Thyroid gland (tissue), 4 donors: ENCODE measurements around the gene OLFML2B. TPM values are rescaled to one million over a fixed set of nuclear protein-coding genes. Genes with fewer than 3 reads are reported as not detected.

Experiments used
- DNase-seq, 2 donors: peaks; one replicate each; pipeline ENCODE4 v3.0.0-alpha.2; 2019
- H3K27ac ChIP-seq, 3 donors: fragments of 200-600 bp; sonication (generic); 1 replicate in 2 of 3; 2 replicates in 1 of 3; pipeline ENCODE4 v1.5.1; 2016 to 2019; ENCODE audit warnings: mild to moderate bottlenecking in 1 of 3, moderate library complexity in 1 of 3
- H3K27me3 ChIP-seq: fragments of 200-600 bp; sonication (generic); one replicate; pipeline ENCODE4 v1.5.1; 2019
- H3K36me3 ChIP-seq, 2 donors: fragments of 200-600 bp; sonication (generic); one replicate each; pipeline ENCODE4 v1.5.1; 2016 to 2019
- H3K4me1 ChIP-seq, 2 donors: fragments of 200-600 bp; sonication (generic); one replicate each; pipeline ENCODE4 v1.5.1; 2017 to 2019
- H3K4me3 ChIP-seq, 3 donors: fragments of 200-600 bp; sonication (generic); replicated peaks in 1 of 3; 1 replicate in 2 of 3; 2 replicates in 1 of 3; pipeline ENCODE4 v1.5.1; 2016; ENCODE audit warnings: mild to moderate bottlenecking in 1 of 3
- H3K9me3 ChIP-seq: fragments of 200-600 bp; sonication (generic); one replicate; pipeline ENCODE4 v1.5.1; 2017
- POLR2A ChIP-seq, 2 donors: fragments of 450-650 bp; IDR thresholded peaks; one replicate each; pipeline ENCODE4 v1.6.1; 2017; ENCODE audit warnings: antibody characterized with exemption in 2 of 2, mild to moderate bottlenecking in 2 of 2, moderate library complexity in 1 of 2
- WGBS, 2 donors: methylation state at CpG; one replicate each; pipeline ENCODE4 v1.1.5; 2017; 5-methylcytosine and 5-hydroxymethylcytosine counted together
- intact Hi-C: fragments of 100-400 bp; cut with DNase I; formaldehyde crosslinking; loops from one replicate; pipeline ENCODE4 v1.15.1; 2023
- total RNA-seq, 4 donors: library from RNA; depleted of rRNA; stranded (reverse); fragments of >200 nt; gene quantifications; one replicate each; pipeline ENCODE4 v1.2.3, GENCODE V29; 2016
- TF ChIP-seq, protein P1 (sequence below), 6 experiments: fragments of 200-600 bp in 3 of 6; fragments of 450-650 bp in 3 of 6; sonication (generic) in 3 of 6; IDR thresholded peaks; one replicate each; pipeline ENCODE4 v1.5.1; 2016 to 2019; ENCODE audit warnings: antibody characterized with exemption in 6 of 6, mild to moderate bottlenecking in 2 of 6, inconsistent platforms in 1 of 6, moderate library complexity in 1 of 6

Gene OLFML2B
- total RNA-seq, 4 donors from 2014 or later = 8.0 to 18.4 (median 12.9) TPM

DNA sequence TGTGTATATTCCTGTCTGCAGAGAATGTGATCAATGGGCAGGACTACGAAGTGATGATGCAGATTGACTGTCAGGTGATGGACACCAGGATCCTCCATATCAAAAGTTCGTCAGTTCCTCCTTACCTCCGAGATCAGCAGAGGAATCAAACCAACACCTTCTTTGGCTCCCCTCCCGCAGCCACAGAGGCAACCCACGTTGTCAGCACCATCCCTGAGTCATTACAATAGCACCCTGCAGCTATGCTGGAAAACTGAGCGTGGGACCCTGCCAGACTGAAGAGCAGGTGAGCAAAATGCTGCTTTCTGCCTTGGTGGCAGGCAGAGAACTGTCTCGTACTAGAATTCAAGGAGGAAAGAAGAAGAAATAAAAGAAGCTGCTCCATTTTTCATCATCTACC, 65.2 kb downstream of the OLFML2B start:
- Histone ChIP-seq H3K4me1 (peaks cover 0 to 13% of the 10 kb centered on the region in 2 donors), H3K4me3 (no peak overlapping the region)

DNA sequence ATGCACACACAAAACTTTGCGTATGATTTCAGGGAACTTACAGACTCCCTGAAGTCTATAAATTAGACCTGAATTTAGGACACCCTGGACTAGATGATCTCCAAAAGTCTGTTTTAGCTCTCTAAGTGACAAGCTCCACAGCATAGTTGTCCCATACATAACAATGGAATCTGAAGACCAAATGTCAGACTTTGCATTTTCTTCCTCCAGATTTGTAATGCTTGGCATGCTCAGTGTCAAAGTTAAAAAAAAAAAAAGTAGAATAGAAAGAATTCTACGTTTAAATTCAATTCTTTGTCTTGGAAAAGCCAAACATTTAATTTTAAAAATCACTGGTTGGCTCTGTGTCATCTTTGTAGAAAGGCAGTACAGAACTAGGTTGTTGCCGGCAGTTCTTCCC, 66.7 kb downstream of the OLFML2B start:
- DNase-seq = no peak

More for the DNA sequence above, 65.2 kb downstream of the OLFML2B start:
- no peaks in the 10 kb centered on the region for H3K9me3 ChIP-seq
- H3K36me3 ChIP-seq = peaks cover 4 to 8% of the 10 kb centered on the region in 2 donors
- no peak for TF ChIP-seq POLR2A (IDR thresholded peaks at IDR 0.05)
- TF ChIP-seq, protein P1, sequence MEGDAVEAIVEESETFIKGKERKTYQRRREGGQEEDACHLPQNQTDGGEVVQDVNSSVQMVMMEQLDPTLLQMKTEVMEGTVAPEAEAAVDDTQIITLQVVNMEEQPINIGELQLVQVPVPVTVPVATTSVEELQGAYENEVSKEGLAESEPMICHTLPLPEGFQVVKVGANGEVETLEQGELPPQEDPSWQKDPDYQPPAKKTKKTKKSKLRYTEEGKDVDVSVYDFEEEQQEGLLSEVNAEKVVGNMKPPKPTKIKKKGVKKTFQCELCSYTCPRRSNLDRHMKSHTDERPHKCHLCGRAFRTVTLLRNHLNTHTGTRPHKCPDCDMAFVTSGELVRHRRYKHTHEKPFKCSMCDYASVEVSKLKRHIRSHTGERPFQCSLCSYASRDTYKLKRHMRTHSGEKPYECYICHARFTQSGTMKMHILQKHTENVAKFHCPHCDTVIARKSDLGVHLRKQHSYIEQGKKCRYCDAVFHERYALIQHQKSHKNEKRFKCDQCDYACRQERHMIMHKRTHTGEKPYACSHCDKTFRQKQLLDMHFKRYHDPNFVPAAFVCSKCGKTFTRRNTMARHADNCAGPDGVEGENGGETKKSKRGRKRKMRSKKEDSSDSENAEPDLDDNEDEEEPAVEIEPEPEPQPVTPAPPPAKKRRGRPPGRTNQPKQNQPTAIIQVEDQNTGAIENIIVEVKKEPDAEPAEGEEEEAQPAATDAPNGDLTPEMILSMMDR (IDR thresholded peaks at IDR 0.05) = no peak
- no peaks in the 10 kb centered on the region for H3K27me3 ChIP-seq
- no peak for DNase-seq
- 77 to 80% methylated on average over 7 of the region's 7 CpGs for WGBS, 2 donors
- intact Hi-C loops = no loop called here
- H3K27ac ChIP-seq = no peak overlapping the region

DNA sequence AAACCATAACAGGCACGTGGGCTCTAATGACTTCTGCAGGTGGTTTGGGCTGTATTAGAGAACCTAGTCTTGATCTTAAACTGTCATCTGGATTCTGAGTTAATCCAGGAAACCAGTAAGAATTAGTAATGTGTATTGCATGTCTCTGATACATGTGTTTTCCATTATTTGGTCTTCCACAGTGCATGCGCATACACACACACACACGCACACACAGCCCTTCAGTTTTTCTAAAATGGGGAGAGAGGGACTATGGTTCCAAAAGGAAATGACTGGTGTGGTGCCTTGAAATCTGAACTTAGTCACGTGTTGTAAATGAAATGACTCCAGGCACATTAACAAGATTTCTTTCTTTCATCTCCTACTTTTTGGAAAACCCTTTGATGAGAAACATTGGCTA, 67.6 kb downstream of the OLFML2B start:
- intact Hi-C loops = no loop called here

More for the DNA sequence above, 66.7 kb downstream of the OLFML2B start:
- H3K27me3 ChIP-seq = no peaks in the 10 kb centered on the region
- no peak for TF ChIP-seq POLR2A (IDR thresholded peaks at IDR 0.05)
- TF ChIP-seq, protein P1 (IDR thresholded peaks at IDR 0.05) = no peak
- H3K4me3 ChIP-seq = no peak overlapping the region
- 85 to 88% methylated on average over 3 of the region's 3 CpGs for WGBS, 2 donors
- H3K27ac ChIP-seq = no peak overlapping the region
- H3K36me3 ChIP-seq = peaks cover 4 to 8% of the 10 kb centered on the region in 2 donors
- intact Hi-C loops = no loop called here
- H3K4me1 ChIP-seq = peaks cover 0 to 15% of the 10 kb centered on the region in 2 donors
- no peaks in the 10 kb centered on the region for H3K9me3 ChIP-seq

DNA sequence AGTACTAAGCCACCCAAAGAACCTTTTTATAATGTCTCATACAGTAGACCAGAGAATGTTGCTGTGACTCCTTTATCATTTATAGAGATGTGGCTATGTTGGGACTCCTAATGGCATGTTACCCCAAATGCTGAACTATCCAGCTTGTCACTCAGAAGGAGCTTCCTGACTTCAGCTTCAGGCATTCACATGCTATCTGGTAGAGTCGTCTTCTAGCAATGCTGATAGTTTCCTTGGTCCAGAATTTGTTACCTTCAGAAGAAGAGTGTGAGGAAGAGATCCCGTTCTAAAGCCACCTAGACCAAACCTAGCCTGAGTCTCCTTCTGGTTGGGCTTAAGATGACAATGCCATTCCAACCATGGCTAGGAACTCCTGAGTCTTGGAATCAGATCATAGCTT, 68.1 kb downstream of the OLFML2B start:
- no peaks in the 10 kb centered on the region for H3K9me3 ChIP-seq
- no peak for DNase-seq
- H3K27ac ChIP-seq = no peak overlapping the region
- intact Hi-C loops = no loop called here
- H3K36me3 ChIP-seq = peaks cover 4 to 8% of the 10 kb centered on the region in 2 donors
- H3K4me1 ChIP-seq = peaks cover 0 to 10% of the 10 kb centered on the region in 2 donors
- no peaks in the 10 kb centered on the region for H3K27me3 ChIP-seq
- TF ChIP-seq, protein P1 (IDR thresholded peaks at IDR 0.05) = no peak
- TF ChIP-seq POLR2A (IDR thresholded peaks at IDR 0.05) = no peak
- H3K4me3 ChIP-seq = no peak overlapping the region
- 94 to 96% methylated on average over 2 of the region's 2 CpGs for WGBS, 2 donors

More for the DNA sequence above, 67.6 kb downstream of the OLFML2B start:
- Histone ChIP-seq H3K4me1 (peaks cover 0 to 10% of the 10 kb centered on the region in 2 donors), H3K36me3 (peaks cover 4 to 8% of the 10 kb centered on the region in 2 donors), H3K9me3 (no peaks in the 10 kb centered on the region), H3K27me3 (no peaks in the 10 kb centered on the region), H3K4me3 (no peak overlapping the region), H3K27ac (no peak overlapping the region)
- no peak for TF ChIP-seq POLR2A (IDR thresholded peaks at IDR 0.05)
- TF ChIP-seq, protein P1 (IDR thresholded peaks at IDR 0.05) = no peak
- no peak for DNase-seq
- WGBS, 2 donors = 85 to 87% methylated on average over 4 of the region's 4 CpGs

DNA sequence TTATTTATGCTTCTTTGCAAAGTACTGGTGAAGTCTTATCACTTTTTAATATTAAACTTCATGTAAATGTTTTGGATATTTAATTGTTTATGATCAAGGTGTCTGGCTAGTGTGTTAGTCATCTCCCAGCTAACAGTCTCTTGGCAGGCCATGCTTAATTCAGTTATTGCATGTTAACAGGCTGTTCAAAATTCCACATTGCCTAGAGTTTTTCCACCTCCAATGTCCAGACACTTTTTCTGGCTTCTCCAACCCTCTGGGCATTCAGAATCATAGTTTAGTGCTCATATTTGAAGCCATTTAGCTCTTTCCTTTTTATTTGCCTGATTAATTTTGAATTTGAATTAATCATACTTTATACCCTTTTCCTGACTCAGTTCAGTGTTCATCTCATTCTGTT, 69.2 kb downstream of the OLFML2B start:
- Histone ChIP-seq H3K27me3 (no peaks in the 10 kb centered on the region), H3K36me3 (peaks cover 4 to 8% of the 10 kb centered on the region in 2 donors), H3K27ac (no peak overlapping the region), H3K4me3 (no peak overlapping the region), H3K9me3 (no peaks in the 10 kb centered on the region), H3K4me1 (peaks cover 0 to 10% of the 10 kb centered on the region in 2 donors)
- TF ChIP-seq, protein P1 (IDR thresholded peaks at IDR 0.05) = no peak
- no peak for TF ChIP-seq POLR2A (IDR thresholded peaks at IDR 0.05)
- no peak for DNase-seq
- intact Hi-C loops = no loop called here
